Heart right ventricle (tissue), 16 donors: ENCODE measurements around the gene LRMDA. TPM values are rescaled to one million over a fixed set of nuclear protein-coding genes. Genes with fewer than 3 reads are reported as not detected.

Experiments
- ATAC-seq, 8 donors: fragments of 200-7000 bp; cut with Tn5 transposase; one replicate each; pipeline ENCODE4 v1.9.1; 2020; ENCODE audit warnings: mild to moderate bottlenecking in 8 of 8, moderate library complexity in 8 of 8, moderate number of reproducible peaks in 1 of 8
- DNase-seq, 2 donors: peaks; one replicate each; pipeline ENCODE4 v3.0.0-alpha.2; 2020
- H3K27ac ChIP-seq, 10 donors: fragments of 200-600 bp; sonication (generic) in 2 of 10; one replicate each; pipeline versions ENCODE4 v1.5.0 to v1.8.0; 2020 to 2022; ENCODE audit warnings: mild to moderate bottlenecking in 3 of 10
- H3K27me3 ChIP-seq, 7 donors: fragments of 200-600 bp; one replicate each; pipeline ENCODE4 v1.8.0; 2021 to 2022; ENCODE audit warnings: mild to moderate bottlenecking in 2 of 7
- H3K36me3 ChIP-seq, 9 donors: fragments of 200-600 bp; sonication (generic) in 1 of 9; one replicate each; pipeline versions ENCODE4 v1.5.0 to v1.8.0; 2020 to 2022; ENCODE audit warnings: mild to moderate bottlenecking in 2 of 9
- H3K4me1 ChIP-seq, 9 donors: fragments of 200-600 bp; sonication (generic) in 1 of 9; one replicate each; pipeline versions ENCODE4 v1.5.0 to v1.8.0; 2020 to 2022; ENCODE audit warnings: mild to moderate bottlenecking in 4 of 9
- H3K4me3 ChIP-seq, 10 donors: fragments of 200-600 bp; sonication (generic) in 2 of 10; one replicate each; pipeline versions ENCODE4 v1.5.0 to v1.8.0; 2020 to 2022; ENCODE audit warnings: mild to moderate bottlenecking in 7 of 10, moderate library complexity in 2 of 10
- H3K9me3 ChIP-seq, 11 donors: fragments of 200-600 bp in 10 of 11; sonication (generic) in 2 of 11; one replicate each; pipeline versions ENCODE4 v1.5.0 to v1.8.0; 2013 to 2022; ENCODE audit warnings: mild to moderate bottlenecking in 2 of 11, control low read depth in 1 of 11, moderate library complexity in 1 of 11
- WGBS, 2 donors: extraction: QIAGEN DNeasy Blood & Tissue Kit; methylation state at CpG; one replicate each; pipeline ENCODE4 v1.1.7; 2013; ENCODE audit warnings: inconsistent platforms in 1 of 2; 5-methylcytosine and 5-hydroxymethylcytosine counted together
- intact Hi-C, 10 donors: fragments of 100-400 bp; cut with DNase I; formaldehyde crosslinking; loops; one replicate each; pipeline versions ENCODE4 v1.11.1 to v1.14.2; 2022
- polyA plus RNA-seq, 2 donors: library from polyadenylated mRNA; stranded (reverse); fragments of 200-250 nt; gene quantifications; one replicate each; pipeline ENCODE4 v1.2.3, GENCODE V29; 2013
- total RNA-seq, 10 donors: library from RNA; stranded (reverse); fragmentation: NEBNext Ultra II Directional in 3 of 10; extraction: Animal tissue kit (Norgen Biotek cat#: 25700) in 3 of 10; gene quantifications; one replicate each; pipeline versions ENCODE4 v1.2.1 to v1.2.4, GENCODE V29; 2021 to 2023
- TF ChIP-seq, protein P1 (sequence below), 9 donors: fragments of 200-600 bp; sonication (generic) in 2 of 9; IDR thresholded peaks; one replicate each; pipeline versions ENCODE4 v1.5.0 to v1.8.0; 2021 to 2022; ENCODE audit warnings: antibody characterized with exemption in 9 of 9, mild to moderate bottlenecking in 5 of 9, moderate library complexity in 1 of 9
- donor health status: Arrhythmogenic right ventricular cardiomyopathy.
- donor health status: ischemic (EF 13 %, LVEDD 7.1; RV severe dilation, severe dysfunction).
- donor health status: healthy with polysubstance abuse.
- donor health status: DM: no; HTN: yes; CAD: no.
- donor health status: DM: no; HTN: no; CAD: no.
- donor health status: ischemic (EF 25% LVEDD 6.9; RV normal size, moderate dysfunction).
- donor health status: ischemic (EF 25% LVEDD 5.7; RV mildly dilated, moderate dysfunction).
- donor health status: healthy.
- donor health status: DM: yes; HTN: yes; CAD: no.
- donor health status: Ischemic cardiomyopathy.
- donor health status: ischemic (EF 35%, LVEDD 5.7; RV mildly dilated, moderate dysfunction).
- donor health status: nonischemic (EF 11% LVEDD 7.7; RV severe dilation, severe dysfunction).
- donor health status: DM: yes; HTN: yes; CAD: no.
- donor health status: PGD.
- donor health status: ischemic (EF 29% LVEDD 5.4; RV normal size, mild dysfunction).
- donor health status: nonischemic (EF 23%, LVEDD 6.1; RV moderate dilation, normal function).

The LRMDA gene
- total and polyA plus RNA-seq, 12 donors: 4.0 to 59.8 (median 12.7) TPM

DNA sequence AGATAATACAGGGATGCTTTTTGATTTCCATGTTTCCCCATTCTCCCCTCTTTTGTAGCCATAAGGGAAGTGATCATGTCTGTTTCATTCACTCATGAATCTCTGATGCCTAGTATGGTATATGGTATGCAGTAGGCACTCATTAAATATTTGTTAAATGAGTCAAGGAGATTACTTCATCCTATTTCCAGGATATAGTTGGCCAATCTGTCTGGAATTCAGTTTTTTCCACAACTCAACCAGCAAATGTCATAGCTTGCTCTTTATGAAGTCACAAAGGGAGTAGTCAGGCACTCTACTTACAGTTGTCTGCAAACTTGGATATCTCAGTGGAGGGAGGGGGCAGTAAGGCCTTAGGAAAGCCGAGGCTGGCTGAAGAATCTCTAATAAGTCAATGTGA is 853.6 kb downstream of the LRMDA start:
- no peak for DNase-seq
- H3K36me3 ChIP-seq: no peaks in the 10 kb centered on the region
- H3K27me3 ChIP-seq: no peaks in the 10 kb centered on the region
- intact Hi-C loops: no loop called here
- 75 to 82% methylated on average over 1 of the region's 1 CpG for WGBS, 2 donors
- peaks cover 0 to 4% (median 0%) of the 10 kb centered on the region in 9 donors for H3K4me1 ChIP-seq
- TF ChIP-seq, protein P1, sequence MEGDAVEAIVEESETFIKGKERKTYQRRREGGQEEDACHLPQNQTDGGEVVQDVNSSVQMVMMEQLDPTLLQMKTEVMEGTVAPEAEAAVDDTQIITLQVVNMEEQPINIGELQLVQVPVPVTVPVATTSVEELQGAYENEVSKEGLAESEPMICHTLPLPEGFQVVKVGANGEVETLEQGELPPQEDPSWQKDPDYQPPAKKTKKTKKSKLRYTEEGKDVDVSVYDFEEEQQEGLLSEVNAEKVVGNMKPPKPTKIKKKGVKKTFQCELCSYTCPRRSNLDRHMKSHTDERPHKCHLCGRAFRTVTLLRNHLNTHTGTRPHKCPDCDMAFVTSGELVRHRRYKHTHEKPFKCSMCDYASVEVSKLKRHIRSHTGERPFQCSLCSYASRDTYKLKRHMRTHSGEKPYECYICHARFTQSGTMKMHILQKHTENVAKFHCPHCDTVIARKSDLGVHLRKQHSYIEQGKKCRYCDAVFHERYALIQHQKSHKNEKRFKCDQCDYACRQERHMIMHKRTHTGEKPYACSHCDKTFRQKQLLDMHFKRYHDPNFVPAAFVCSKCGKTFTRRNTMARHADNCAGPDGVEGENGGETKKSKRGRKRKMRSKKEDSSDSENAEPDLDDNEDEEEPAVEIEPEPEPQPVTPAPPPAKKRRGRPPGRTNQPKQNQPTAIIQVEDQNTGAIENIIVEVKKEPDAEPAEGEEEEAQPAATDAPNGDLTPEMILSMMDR (IDR thresholded peaks at IDR 0.05): no peak
- no peak overlapping the region for H3K4me3 ChIP-seq
- H3K9me3 ChIP-seq: no peaks in the 10 kb centered on the region
- H3K27ac ChIP-seq: no peak overlapping the region
- ATAC-seq: peak in 1 of 8 donors; percentile 31

DNA sequence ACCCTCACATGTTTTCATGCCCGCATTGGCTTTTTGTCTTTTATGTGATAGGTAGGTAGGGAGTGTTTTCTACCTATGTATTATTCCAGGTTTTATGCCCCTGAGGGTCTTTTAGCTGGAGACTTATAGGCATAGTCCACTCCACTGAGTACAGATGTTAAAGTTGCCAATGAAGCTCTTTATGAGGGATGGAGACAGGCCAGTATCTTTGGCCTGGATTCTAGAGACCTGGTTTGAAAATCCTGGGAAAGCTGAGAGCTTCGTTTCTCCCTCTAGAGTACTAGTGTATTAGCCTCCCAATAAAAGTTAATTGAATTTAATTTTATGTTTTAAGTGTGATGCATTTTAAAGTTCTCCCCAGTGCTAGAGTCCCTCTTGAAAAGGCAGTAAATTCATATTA is 854.1 kb downstream of the LRMDA start:
- TF ChIP-seq, protein P1 (IDR thresholded peaks at IDR 0.05): no peak
- Histone ChIP-seq H3K4me1 (peaks cover 0 to 4% (median 0%) of the 10 kb centered on the region in 9 donors), H3K27ac (no peak overlapping the region), H3K9me3 (no peaks in the 10 kb centered on the region), H3K36me3 (no peaks in the 10 kb centered on the region), H3K27me3 (no peaks in the 10 kb centered on the region), H3K4me3 (no peak overlapping the region)
- DNase-seq: no peak
- WGBS, 2 donors: 91 to 93% methylated on average over 2 of the region's 2 CpGs
- no peak for ATAC-seq
- intact Hi-C loops: no loop called here

DNA sequence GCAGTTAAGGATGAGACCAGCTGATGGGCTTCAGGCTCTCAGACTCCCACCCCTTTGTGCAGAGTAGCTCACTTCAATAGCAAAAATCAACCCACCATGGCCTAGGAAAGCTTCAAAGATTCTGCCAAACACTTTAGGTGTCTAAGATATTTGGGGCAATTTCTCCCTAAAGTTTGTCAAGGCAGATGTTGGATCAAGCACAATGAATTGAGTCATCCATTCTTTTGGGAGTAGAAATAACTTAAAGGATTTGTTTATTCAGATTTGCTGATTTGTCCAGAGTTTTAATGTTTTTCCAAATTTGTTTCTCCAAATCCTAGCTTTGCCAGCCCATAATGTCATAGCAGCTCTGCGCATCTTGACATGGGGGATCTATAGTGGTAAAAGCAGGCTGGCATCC is 855.1 kb downstream of the LRMDA start:
- no peaks in the 10 kb centered on the region for H3K36me3 ChIP-seq
- no peak overlapping the region for H3K4me3 ChIP-seq
- H3K27ac ChIP-seq: no peak overlapping the region
- ATAC-seq (no peak), DNase-seq (no peak)
- intact Hi-C loops: no loop called here
- peaks cover 0 to 4% (median 0%) of the 10 kb centered on the region in 9 donors for H3K4me1 ChIP-seq
- TF ChIP-seq, protein P1 (IDR thresholded peaks at IDR 0.05): no peak
- WGBS, 2 donors: 0 to 64% methylated on average over 1 of the region's 1 CpG
- no peaks in the 10 kb centered on the region for H3K27me3 ChIP-seq
- H3K9me3 ChIP-seq: no peaks in the 10 kb centered on the region

DNA sequence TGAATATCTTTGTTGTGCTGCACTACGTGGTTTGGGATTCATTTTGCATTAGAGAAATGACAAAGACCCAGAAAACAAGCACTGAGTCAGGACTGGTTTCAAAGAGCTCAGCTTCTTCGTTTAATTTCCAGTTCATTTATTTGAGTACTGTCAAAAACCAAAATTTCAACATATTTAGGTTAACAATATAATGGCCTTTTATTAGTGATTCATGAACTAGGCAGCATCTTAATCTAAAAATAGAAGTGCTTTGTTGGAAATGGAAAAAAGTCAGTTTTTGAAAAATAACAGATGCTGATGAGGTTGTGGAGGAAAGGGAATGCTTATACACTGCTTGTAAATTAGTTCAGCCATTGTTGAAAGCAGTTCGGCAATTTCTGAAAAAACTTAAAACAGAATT is 856.4 kb downstream of the LRMDA start:
- Histone ChIP-seq H3K36me3 (no peaks in the 10 kb centered on the region), H3K4me1 (peaks cover 0 to 4% (median 0%) of the 10 kb centered on the region in 9 donors), H3K27me3 (no peaks in the 10 kb centered on the region), H3K9me3 (no peaks in the 10 kb centered on the region), H3K27ac (no peak overlapping the region), H3K4me3 (no peak overlapping the region)
- TF ChIP-seq, protein P1 (IDR thresholded peaks at IDR 0.05): no peak
- intact Hi-C loops: no loop called here
- DNase-seq (no peak), ATAC-seq (no peak)
- WGBS, 2 donors: 82 to 84% methylated on average over 3 of the region's 3 CpGs
